ENCODE data around the gene DOCK1. TPM values are rescaled to one million over a fixed set of nuclear protein-coding genes. Genes with fewer than 3 reads are reported as not detected.

Gene DOCK1
- total RNA-seq, 4 donors from 2014 or later: 31.3 to 82.3 (median 44.1) TPM

- ATAC-seq (ENCODE audit: low FRiP score): no peak
- TF ChIP-seq CTCF (IDR thresholded peaks at IDR 0.05): no peak
- DNase-seq (ENCODE audit: low spot score): no peak
Observed at GRCh38 chr10:127434006-127434405, 528.8 kb downstream of the DOCK1 start.

- no peak for DNase-seq (ENCODE audit: low spot score)
- no peak for TF ChIP-seq CTCF (IDR thresholded peaks at IDR 0.05)
Observed at GRCh38 chr10:127435246-127435645, 530.0 kb downstream of the DOCK1 start.

GRCh38 chr10:127440371-127440770, 535.1 kb downstream of the DOCK1 start:
- ATAC-seq (ENCODE audit: low FRiP score): no peak
- TF ChIP-seq CTCF (IDR thresholded peaks at IDR 0.05): no peak
- DNase-seq (ENCODE audit: low spot score): no peak

More at GRCh38 chr10:127435246-127435645, 530.0 kb downstream of the DOCK1 start:
- ATAC-seq (ENCODE audit: low FRiP score): no peak

GRCh38 chr10:127441350-127442219, 536.4 kb downstream of the DOCK1 start:
- no peak for TF ChIP-seq CTCF (IDR thresholded peaks at IDR 0.05)
- no peak for DNase-seq (ENCODE audit: low spot score)
- ATAC-seq (ENCODE audit: low FRiP score): no peak

- ATAC-seq (ENCODE audit: low FRiP score): no peak
- no peak for DNase-seq (ENCODE audit: low spot score)
- TF ChIP-seq CTCF (IDR thresholded peaks at IDR 0.05): no peak
Observed at GRCh38 chr10:127442220-127442525, 536.9 kb downstream of the DOCK1 start.

- TF ChIP-seq CTCF (IDR thresholded peaks at IDR 0.05): no peak
- DNase-seq (ENCODE audit: low spot score) (no peak), ATAC-seq (ENCODE audit: low FRiP score) (no peak)
Observed at GRCh38 chr10:127444155-127444554, 538.9 kb downstream of the DOCK1 start.

- ATAC-seq (ENCODE audit: low FRiP score): no peak
- DNase-seq (ENCODE audit: low spot score): no peak
Observed at GRCh38 chr10:127447197-127447596, 542.0 kb downstream of the DOCK1 start.

More at GRCh38 chr10:127447197-127447596, 542.0 kb downstream of the DOCK1 start:
- no peak for TF ChIP-seq CTCF (IDR thresholded peaks at IDR 0.05)

Measured in omental fat pad (tissue), 4 donors.